Raji (cell line): ENCODE results near the gene CPA4.

ENCODE experiments used
- POLR2A ChIP-seq: IDR thresholded peaks from 2 replicates; pipeline ENCODE4 v1.6.1; 2011; ENCODE audit warnings: low read depth, low read length, control low read depth; ENCODE audit not compliant: insufficient read depth

CPA4 gene

DNA sequence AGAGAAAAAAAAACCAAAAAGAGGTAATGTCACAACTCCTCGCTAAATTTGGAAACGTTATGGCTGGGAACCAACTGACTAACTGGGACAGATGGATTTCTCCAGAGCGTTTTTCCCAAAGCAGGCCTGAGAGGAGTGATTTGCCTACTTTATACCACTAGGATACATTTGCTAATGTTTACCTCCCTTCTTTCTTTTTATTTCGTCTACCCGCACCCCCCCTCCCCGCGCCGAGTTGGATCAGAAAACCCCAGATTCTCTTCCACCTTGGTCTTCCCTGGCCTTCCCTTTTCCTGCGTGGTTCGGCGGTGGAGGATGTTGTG, 19.1 kb upstream of the CPA4 start:
- no peak for TF ChIP-seq POLR2A

DNA sequence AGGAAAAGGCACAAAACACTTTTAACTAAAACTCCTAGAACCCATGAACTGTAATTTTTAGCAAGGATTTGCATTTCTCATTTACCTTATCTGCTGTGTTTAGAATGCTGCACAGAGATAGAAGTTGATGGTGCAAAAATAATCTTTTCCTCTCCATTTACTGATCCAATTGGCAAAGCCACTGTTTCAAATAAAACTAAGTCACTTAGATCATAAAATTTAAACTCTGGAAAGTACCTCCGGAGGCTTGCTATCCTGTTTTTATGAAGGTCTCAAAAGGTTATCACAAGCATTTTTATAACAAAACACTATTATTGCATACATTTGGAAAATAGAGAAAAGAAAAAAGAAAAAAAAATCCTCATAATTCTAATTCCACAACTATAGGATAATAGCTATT, 18.7 kb upstream of the CPA4 start:
- TF ChIP-seq POLR2A = no peak

DNA sequence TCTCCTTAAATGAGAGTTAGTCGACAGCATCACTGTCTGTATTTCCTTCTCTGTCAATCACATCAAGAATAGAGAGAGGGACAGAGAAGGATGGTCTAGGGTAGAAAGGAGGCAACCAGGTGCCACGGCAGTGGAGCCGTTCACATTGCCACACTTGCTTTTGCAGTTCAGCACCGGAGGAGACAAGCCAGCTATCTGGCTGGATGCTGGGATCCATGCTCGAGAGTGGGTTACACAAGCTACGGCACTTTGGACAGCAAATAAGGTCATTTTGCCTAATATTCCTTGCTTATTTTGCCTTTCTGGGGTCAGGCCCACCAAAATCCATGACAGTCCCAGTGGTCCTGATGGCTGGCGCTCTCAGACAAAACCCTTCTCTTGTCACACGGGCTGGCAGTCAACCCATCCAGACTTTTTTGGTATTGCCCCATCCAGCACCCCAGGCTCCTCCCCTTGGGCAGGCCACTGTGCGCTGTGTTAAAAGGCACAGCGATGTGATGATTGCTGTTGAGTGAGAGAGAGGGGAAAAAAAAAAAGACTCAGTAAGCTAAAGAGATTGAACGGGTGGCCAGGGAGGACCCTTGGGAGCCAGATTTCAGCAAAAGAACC, 17.9 kb upstream of the CPA4 start:
- no peak for TF ChIP-seq POLR2A

GRCh38 chr7:130275826-130276297, 17.1 kb upstream of the CPA4 start:
- TF ChIP-seq POLR2A = no peak

- no peak for TF ChIP-seq POLR2A
Observed at GRCh38 chr7:130276796-130277762, 15.9 kb upstream of the CPA4 start.

DNA sequence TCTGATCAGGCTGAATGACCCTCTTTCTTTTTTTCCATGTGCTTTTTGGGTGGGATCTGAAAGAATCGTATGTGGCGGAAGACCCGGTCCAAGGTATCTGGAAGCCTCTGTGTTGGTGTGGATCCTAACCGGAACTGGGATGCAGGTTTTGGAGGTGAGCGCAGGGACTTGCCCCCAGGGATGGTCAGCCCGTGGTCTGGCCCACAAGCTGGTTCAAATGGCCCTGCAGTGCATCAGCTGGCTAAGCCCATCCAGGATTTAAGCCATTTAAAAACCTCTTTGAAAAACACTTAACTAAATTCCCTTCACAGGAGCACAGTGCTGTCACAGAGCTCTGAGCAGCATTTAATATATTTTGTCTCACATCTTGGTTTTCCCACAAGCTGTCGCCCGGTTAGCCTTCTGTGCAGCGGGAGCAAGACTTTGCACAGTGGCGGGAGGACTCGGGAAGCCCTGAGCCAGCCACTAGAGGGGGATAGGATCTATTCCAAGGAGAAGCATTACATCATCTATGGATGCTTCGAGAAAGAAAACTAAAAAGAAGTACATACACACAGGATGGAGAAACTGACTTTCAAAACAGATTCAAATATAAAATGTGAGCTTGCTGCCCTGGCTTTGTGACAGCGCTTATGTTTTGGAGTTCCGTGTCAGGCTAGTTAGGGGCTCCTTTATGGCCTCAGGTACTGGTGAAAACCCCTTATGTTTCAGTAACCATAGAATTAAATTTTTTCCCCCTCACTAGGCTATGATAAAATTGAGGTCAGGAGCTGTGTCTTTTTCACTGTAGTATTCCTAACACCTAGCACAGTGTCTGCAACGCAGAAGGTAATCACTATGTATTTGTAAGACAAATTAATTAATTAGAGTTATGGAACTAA, 15.0 kb upstream of the CPA4 start:
- TF ChIP-seq POLR2A = no peak

DNA sequence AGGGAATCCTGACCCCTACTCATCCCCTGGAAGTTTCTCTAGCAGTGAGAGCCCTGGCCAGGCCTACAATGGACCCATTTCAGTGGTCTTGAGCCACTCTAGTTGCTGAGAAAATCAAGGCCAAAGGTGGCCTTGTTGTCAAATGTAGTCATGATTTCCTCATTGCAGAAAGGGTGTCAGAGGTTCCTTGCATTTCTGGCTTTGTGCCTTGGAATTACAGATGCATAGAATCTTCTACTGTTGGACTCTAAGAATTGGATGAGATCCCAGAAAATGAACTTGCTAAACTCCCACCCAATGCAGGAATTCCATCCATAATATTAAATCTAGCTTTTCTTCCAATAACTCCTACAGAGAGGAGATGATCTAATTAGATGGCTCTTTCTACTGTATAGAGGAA, 14.1 kb upstream of the CPA4 start:
- no peak for TF ChIP-seq POLR2A

- TF ChIP-seq POLR2A = no peak
Observed at GRCh38 chr7:130279286-130279685, 13.7 kb upstream of the CPA4 start.

GRCh38 chr7:130279906-130280305, 13.1 kb upstream of the CPA4 start:
- no peak for TF ChIP-seq POLR2A

DNA sequence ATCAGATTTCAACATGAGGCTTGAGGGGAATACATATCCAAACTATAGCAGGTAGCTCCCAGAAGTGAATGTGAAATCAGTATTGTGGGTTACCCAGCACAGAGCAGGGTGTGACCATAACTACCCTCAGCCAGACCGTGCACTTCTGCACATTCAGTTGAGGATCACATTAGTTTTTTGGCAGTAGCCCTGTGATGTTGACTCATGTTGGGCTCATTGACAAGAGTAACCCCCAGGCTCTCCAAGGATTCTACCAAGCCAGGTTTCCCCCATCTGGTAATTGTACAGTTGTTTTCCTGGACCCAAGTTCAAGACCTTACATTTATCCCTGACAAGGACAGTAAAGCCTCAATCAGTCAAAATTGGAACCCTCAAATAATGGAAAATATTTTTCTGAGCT, 11.7 kb upstream of the CPA4 start:
- TF ChIP-seq POLR2A = no peak

DNA sequence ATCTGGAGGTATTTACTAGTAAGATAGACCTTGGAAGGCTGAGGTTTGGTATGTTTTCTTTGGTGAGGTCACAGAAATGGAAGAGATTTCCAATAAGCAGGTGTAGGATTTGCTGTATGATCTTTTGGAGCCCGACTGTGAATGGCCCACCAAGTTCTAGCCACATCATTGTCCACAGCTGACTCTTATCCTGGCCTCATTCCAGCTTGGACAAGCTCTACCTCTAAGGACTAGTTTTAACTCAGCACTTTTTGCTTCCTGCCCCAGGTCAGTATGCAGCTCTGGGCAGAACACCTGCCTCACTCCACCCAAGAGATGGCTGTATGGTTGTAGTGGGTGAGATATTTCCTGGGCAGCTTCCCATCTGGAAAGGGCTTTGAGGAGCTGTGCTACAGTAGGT, 6.1 kb upstream of the CPA4 start:
- no peak for TF ChIP-seq POLR2A

- no peak for TF ChIP-seq POLR2A
Observed at GRCh38 chr7:130288168-130288567, 4.8 kb upstream of the CPA4 start.

DNA sequence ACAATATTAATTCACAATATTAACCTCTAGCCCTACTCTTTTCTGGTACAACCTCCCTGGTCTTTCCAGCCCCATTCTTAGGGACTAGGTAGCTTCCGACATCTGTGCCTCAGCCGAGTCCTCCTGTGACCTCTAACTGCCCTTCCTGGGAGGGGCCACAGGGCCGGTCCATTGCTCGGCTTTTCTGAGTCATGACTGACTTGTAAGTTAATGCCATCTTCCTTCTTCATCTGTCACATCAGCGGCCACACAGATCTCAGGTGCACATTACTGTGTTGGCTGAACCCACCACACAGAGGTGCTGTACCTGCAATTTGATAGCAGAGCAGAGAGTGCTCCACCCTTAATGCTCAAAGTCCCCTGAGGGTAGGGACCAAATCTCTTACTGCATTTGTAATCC, 4.1 kb upstream of the CPA4 start:
- no peak for TF ChIP-seq POLR2A

DNA sequence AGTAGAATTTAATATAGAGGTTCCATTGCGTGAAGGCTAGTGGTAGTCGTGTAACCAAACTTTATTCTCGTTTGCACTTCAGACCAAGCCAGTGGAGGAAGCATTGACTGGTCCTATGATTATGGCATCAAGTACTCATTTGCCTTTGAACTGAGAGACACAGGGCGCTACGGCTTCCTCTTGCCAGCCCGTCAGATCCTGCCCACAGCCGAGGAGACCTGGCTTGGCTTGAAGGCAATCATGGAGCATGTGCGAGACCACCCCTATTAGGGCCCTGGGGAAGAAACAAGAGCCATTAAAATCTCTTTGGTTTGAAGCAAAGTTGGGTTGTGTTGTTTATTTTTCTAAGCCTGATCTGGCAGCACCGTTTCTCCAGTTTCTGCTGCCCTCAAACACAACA, 3.5 kb upstream of the CPA4 start:
- TF ChIP-seq POLR2A = no peak

DNA sequence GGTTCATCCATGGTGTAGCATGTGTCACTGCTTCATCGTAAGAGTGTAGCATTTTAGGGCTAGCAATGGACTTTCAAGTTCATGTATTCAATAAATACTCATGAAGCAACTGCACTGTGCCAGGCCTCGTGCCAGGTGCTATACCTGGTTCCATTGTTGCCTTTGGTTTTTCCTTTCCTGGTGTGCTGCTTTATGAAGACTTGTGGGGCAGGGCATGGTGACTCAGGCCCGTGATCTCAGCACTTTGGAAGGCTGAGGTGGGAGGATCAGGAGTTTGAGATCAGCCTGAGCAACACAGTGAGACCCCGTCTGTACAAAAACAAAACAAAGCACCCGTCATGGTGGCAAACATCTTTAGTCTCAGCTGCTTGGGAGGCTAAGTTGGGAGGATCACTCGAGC, 2.2 kb upstream of the CPA4 start:
- no peak for TF ChIP-seq POLR2A
